K562 (cell line): ENCODE data around the gene UGT1A6. TPM values are rescaled to one million over a fixed set of nuclear protein-coding genes. Genes with fewer than 3 reads are reported as not detected.

Experiments used
- ATAC-seq: fragments of 200-7000 bp; cut with Tn5 transposase; 3 replicates; pipeline ENCODE4 v1.9.1; 2020; ENCODE audit warnings: moderate library complexity
- BruUV-seq: library from RNA; stranded (reverse); fragments of 400-500 nt; replicated peaks from 2 replicates; lab custom pipeline; 2021; lab: Mats Ljungman, UMichigan
- CTCF ChIA-PET: fragments of 300-600 bp; formaldehyde crosslinking; extraction: SDS; loops from one replicate; lab custom pipeline; 2021; ENCODE audit warnings: low intra/inter-chr PET ratio; lab: Yijun Ruan, JAX
- POLR2A ChIA-PET: fragments of 300-600, 350-650 bp; sonication (Branson Sonifier 250); formaldehyde crosslinking; extraction: SDS; loops from one replicate; lab custom pipeline; 2021; ENCODE audit warnings: antibody characterized with exemption, inconsistent platforms; lab: Yijun Ruan, JAX
- DNase-seq, 4 experiments: peaks; one replicate each; pipeline versions ENCODE4 v3.0.0 to v3.0.0-alpha.2; 2011 to 2018; ENCODE audit warnings: low spot score in 3 of 4, mixed read lengths in 3 of 4; ENCODE audit errors: extremely low read depth in 1 of 4
- FAIRE-seq: peaks from 2 replicates; lab custom pipeline; 2011; peaks lifted over from hg19 to GRCh38; lab: Jason Lieb, UNC
- H2AFZ ChIP-seq: 2 replicates; pipeline ENCODE4 v1.6.0; 2011; ENCODE audit warnings: low read depth, low read length, control low read depth, inconsistent platforms
- H3K27ac ChIP-seq: fragments of 200-600 bp; 3 replicates; pipeline ENCODE4 v1.8.0; 2011; ENCODE audit warnings: low read depth, mild to moderate bottlenecking, control low read depth, inconsistent platforms, low read length, moderate library complexity, mixed read lengths; ENCODE audit errors: extremely low read depth
- H3K27me3 ChIP-seq, 2 experiments: fragments of 300-600 bp in 1 of 2; 2 replicates in 1 of 2; 3 replicates in 1 of 2; pipeline versions ENCODE4 v1.6.0 to v1.8.0; 2011; ENCODE audit warnings: inconsistent platforms in 2 of 2, low read length in 2 of 2, mild to moderate bottlenecking in 1 of 2, mixed read lengths in 1 of 2, moderate library complexity in 1 of 2; ENCODE audit not compliant: control insufficient read depth in 2 of 2, insufficient read depth in 2 of 2
- H3K36me3 ChIP-seq: fragments of 300-600 bp; 3 replicates; pipeline ENCODE4 v1.8.0; 2011; ENCODE audit warnings: mild to moderate bottlenecking, low read length, inconsistent platforms; ENCODE audit not compliant: control insufficient read depth, insufficient read depth
- H3K4me1 ChIP-seq, 2 experiments: fragments of 200-600 bp in 1 of 2; replicated peaks in 1 of 2; 2 replicates in 1 of 2; 3 replicates in 1 of 2; pipeline versions ENCODE4 v1.5.1 to v1.8.0; 2011; ENCODE audit warnings: inconsistent platforms in 2 of 2, low read length in 2 of 2, mild to moderate bottlenecking in 1 of 2, mixed read lengths in 1 of 2, moderate library complexity in 1 of 2; ENCODE audit not compliant: control insufficient read depth in 2 of 2, insufficient read depth in 2 of 2
- H3K4me2 ChIP-seq: 2 replicates; pipeline ENCODE4 v1.6.1; 2011; ENCODE audit warnings: low read length, control low read depth, inconsistent platforms, mixed read lengths; ENCODE audit not compliant: insufficient read depth
- H3K4me3 ChIP-seq: fragments of 200-600 bp; sonication (generic), shearing (Covaris generic); 2 replicates; pipeline ENCODE4 v1.5.1; 2016; ENCODE audit warnings: control low read depth, inconsistent platforms
- H3K79me2 ChIP-seq: fragments of 200-600 bp; 3 replicates; pipeline ENCODE4 v1.8.0; 2011; ENCODE audit warnings: low read length, inconsistent platforms; ENCODE audit not compliant: control insufficient read depth, insufficient read depth
- H3K9ac ChIP-seq, 2 experiments: 2 replicates each; pipeline versions ENCODE4 v1.6.0 to v1.6.1; 2011; ENCODE audit warnings: low read depth in 2 of 2, low read length in 2 of 2, control low read depth in 1 of 2, inconsistent platforms in 1 of 2, mild to moderate bottlenecking in 1 of 2, mixed read lengths in 1 of 2; ENCODE audit not compliant: insufficient read depth in 1 of 2
- H3K9me1 ChIP-seq: one replicate; pipeline ENCODE4 v1.6.0; 2011; ENCODE audit warnings: inconsistent platforms, mild to moderate bottlenecking, low read length, moderate library complexity; ENCODE audit not compliant: control insufficient read depth, insufficient read depth
- H3K9me3 ChIP-seq: replicated peaks from 2 replicates; pipeline ENCODE4 v1.5.1; 2011; ENCODE audit warnings: low read depth, low read length, inconsistent platforms; ENCODE audit not compliant: control insufficient read depth, insufficient read depth
- H4K20me1 ChIP-seq: replicated peaks from 2 replicates; pipeline ENCODE4 v1.6.1; 2011; ENCODE audit warnings: low read length, inconsistent platforms, mixed read lengths; ENCODE audit not compliant: control insufficient read depth, insufficient read depth
- ASH1L ChIP-seq: fragments of 450-650 bp; IDR thresholded peaks from 2 replicates; pipeline ENCODE4 v1.6.1; 2018; ENCODE audit warnings: borderline replicate concordance, mild to moderate bottlenecking, low read depth; ENCODE audit not compliant: partially characterized antibody
- CUX1 ChIP-seq: fragments of 200-800 bp; sonication (Bioruptor generic); IDR thresholded peaks from 2 replicates; pipeline ENCODE4 v1.6.1; 2016; ENCODE audit warnings: missing genetic modification characterization, missing compliant biosample characterization
- RFX7 ChIP-seq: fragments of 250-450 bp; sonication (Bioruptor Pico); IDR thresholded peaks from 2 replicates; pipeline ENCODE4 v1.5.1; 2021; ENCODE audit warnings: mild to moderate bottlenecking
- SAFB ChIP-seq: fragments of 200-400 bp; formaldehyde crosslinking; IDR thresholded peaks from 2 replicates; pipeline ENCODE4 v1.6.1; 2017; ENCODE audit warnings: low read depth, low read length, borderline replicate concordance
- UBTF ChIP-seq, 2 experiments: IDR thresholded peaks; 2 replicates each; pipeline ENCODE4 v1.6.1; 2012; ENCODE audit warnings: improper control_type of control experiment in 2 of 2, low read depth in 2 of 2, low read length in 2 of 2, borderline replicate concordance in 1 of 2
- ZNF140 ChIP-seq: fragments of 250-450 bp; sonication (Bioruptor Pico); IDR thresholded peaks from 2 replicates; pipeline ENCODE4 v1.8.0; 2021; ENCODE audit warnings: moderate library complexity, mild to moderate bottlenecking, inconsistent platforms
- ZNF280A ChIP-seq: fragments of 450-650 bp; IDR thresholded peaks from 2 replicates; pipeline ENCODE4 v1.6.1; 2018; ENCODE audit warnings: mild to moderate bottlenecking, low read depth; ENCODE audit not compliant: partially characterized antibody
- WGBS: fragments of 100-300 bp; shearing (Covaris generic); methylation state at CpG from one replicate; pipeline ENCODE4 v1.1.6; 2016; ENCODE audit warnings: low coverage, mixed read lengths; ENCODE audit not compliant: insufficient coverage; ENCODE audit errors: missing lambda C conversion rate; 5-methylcytosine and 5-hydroxymethylcytosine counted together
- in situ Hi-C: fragments of 300-500 bp; cut with MboI; formaldehyde crosslinking; loops from 4 replicates; pipeline ENCODE4 v1.15.0; 2018; ENCODE audit warnings: inconsistent platforms, mixed read lengths
- intact Hi-C: fragments of 100-400 bp; cut with micrococcal nuclease; formaldehyde crosslinking; loops from 2 replicates; pipeline ENCODE4 v1.14.2; 2022
- polyA plus RNA-seq, 8 experiments: library from polyadenylated mRNA; depleted of rRNA in 4 of 8; stranded (reverse) in 5 of 8; unstranded in 3 of 8; fragments of >200 nt; fragmentation: Nextera tagmentation in 2 of 8; fragmentation: Illumina TruSeq in 1 of 8; extraction: Ambion mirVana in 2 of 8; extraction: Trizol in 1 of 8; gene quantifications; 2 replicates each; pipeline versions ENCODE4 v1.2.1 to v1.2.3, GENCODE V29; 2011 to 2014; ENCODE audit warnings: inconsistent platforms in 1 of 8, missing spikeins in 1 of 8
- total RNA-seq, 7 experiments: library from RNA; depleted of rRNA in 6 of 7; stranded (reverse); fragments of >200 nt in 6 of 7; fragmentation: Illumina TruSeq in 2 of 7; extraction: Trizol in 2 of 7; gene quantifications; 2 replicates each; pipeline versions ENCODE4 v1.2.1 to v1.2.3, GENCODE V29; 2011 to 2021; ENCODE audit warnings: low replicate concordance in 1 of 7

The UGT1A6 gene
- total and polyA plus RNA-seq, 9 of the 15 experiments (the other 6 are each of a cell fraction or from before 2014, with no cell fraction given) = not detected

GRCh38 chr2:233817995-233818638, 125.4 kb downstream of the UGT1A6 start:
- Histone ChIP-seq H3K9ac (no peak overlapping the region; a peak in 1 of 4 replicates), H3K9me1 (no peaks in the 10 kb centered on the region), H3K4me2 (no peak overlapping the region), H3K27ac (no peak overlapping the region), H3K79me2 (no peaks in the 10 kb centered on the region), H4K20me1 (no peaks in the 10 kb centered on the region; the same call in 1 of the 2 replicates), H3K9me3 (no peaks in the 10 kb centered on the region), H3K4me3 (no peak overlapping the region), H3K4me1 (no peaks in the 10 kb centered on the region; a peak in 1 of 5 replicates), H2AFZ (no peak overlapping the region), H3K27me3 (peaks cover 2 to 58% of the 10 kb centered on the region in 2 experiments; a peak in 4 of 5 replicates), H3K36me3 (no peaks in the 10 kb centered on the region)
- DNase-seq (no peak), FAIRE-seq (no peak), ATAC-seq (no peak)
- CTCF ChIA-PET = no interaction called here
- TF ChIP-seq SAFB (no peak), ASH1L (no peak), RFX7 (CRISPR knock-in tag) (no peak), ZNF140 (CRISPR knock-in tag) (no peak), ZNF280A (no peak), UBTF (IDR thresholded peaks at IDR 0.05; ENCODE audit: borderline replicate concordance in 1 of 2, low read depth in 2 of 2, low read length in 2 of 2) (no peak), CUX1 (CRISPR knock-in tag) (no peak)
- intact Hi-C loops = no loop called here
- BruUV-seq = no TSS peak
- in situ Hi-C loops = no loop called here
- 16% methylated on average over 9 of the region's 11 CpGs for WGBS
- POLR2A ChIA-PET = interaction anchor here (0.6 kb wide), 1 partner anchor 20 kb away, joined by 3 read pairs; no protein-coding TSS in a partner anchor
